HG03135 (cell line): ENCODE measurements around the gene UBA1.
"Not testable (repeated sequence)": the region's sequence is repeated elsewhere in the genome, so short reads cannot be mapped to it uniquely, and the experiment has no call there.

Experiments
- ATAC-seq: cut with Tn5 transposase; IDR thresholded peaks from one replicate; pipeline ENCODE4 v1.9.1; 2021; ENCODE audit warnings: mild to moderate bottlenecking, moderate library complexity; ENCODE audit not compliant: unreplicated experiment

The UBA1 gene

GRCh38 chrX:47247999-47248320 is 54.3 kb downstream of the UBA1 start:
- ATAC-seq, result no peak

- ATAC-seq, result no peak
Observed at GRCh38 chrX:47248576-47248975, 54.9 kb downstream of the UBA1 start.

- no peak for ATAC-seq
Observed at GRCh38 chrX:47250017-47250347, 56.4 kb downstream of the UBA1 start.

GRCh38 chrX:47257620-47258019 is 64.0 kb downstream of the UBA1 start:
- not testable (repeated sequence) for ATAC-seq
